ENCODE data around the gene F2R.
"Not testable (repeated sequence)": the region's sequence is repeated elsewhere in the genome, so short reads cannot be mapped to it uniquely, and the experiment has no call there.

Gene F2R

GRCh38 chr5:76715736-76716455 is at the start of gene F2R:
Gene F2R (plus strand): TSS chr5:76716126. CDS start chr5:76716308, 182 bp downstream.
- no peaks in the 10 kb centered on the region for H3K9me3 Mint-ChIP-seq
- peak within 1 kb of the TSS; percentile 86 for H3K4me3 Mint-ChIP-seq
- H3K27ac Mint-ChIP-seq = peak within 1 kb of the TSS; percentile 92
- H3K36me3 Mint-ChIP-seq = peaks cover 28% of the 10 kb centered on the region
- peaks cover 56% of the 10 kb centered on the region for H3K4me1 Mint-ChIP-seq
- DNase-seq (ENCODE audit: low spot score in 2 of 2) (peak; percentile 50 to 79), ATAC-seq (peak; percentile 82)

- no peak for DNase-seq (ENCODE audit: low spot score in 2 of 2)
- no peaks in the 10 kb centered on the region for H3K4me1 Mint-ChIP-seq
- peak overlapping the region; percentile 83 for H3K27ac Mint-ChIP-seq
- no peak for ATAC-seq
- no peaks in the 10 kb centered on the region for H3K9me3 Mint-ChIP-seq
- no peak overlapping the region for H3K4me3 Mint-ChIP-seq
- peaks cover 90% of the 10 kb centered on the region for H3K36me3 Mint-ChIP-seq
These were observed 48.4 kb upstream of the F2R start for GRCh38 chr5:76667495-76667894.

- Mint-ChIP-seq H3K36me3 (peaks cover 95% of the 10 kb centered on the region), H3K9me3 (no peaks in the 10 kb centered on the region), H3K4me1 (no peaks in the 10 kb centered on the region), H3K4me3 (no peak overlapping the region), H3K27ac (no peak overlapping the region)
- DNase-seq (ENCODE audit: low spot score in 2 of 2) (no peak), ATAC-seq (no peak)
These were observed 46.7 kb upstream of the F2R start for GRCh38 chr5:76669245-76669644.

- H3K4me3 Mint-ChIP-seq = no peak overlapping the region
- no peaks in the 10 kb centered on the region for H3K9me3 Mint-ChIP-seq
- ATAC-seq (no peak), DNase-seq (ENCODE audit: low spot score in 2 of 2) (no peak)
- H3K36me3 Mint-ChIP-seq = peaks cover 96% of the 10 kb centered on the region
- H3K27ac Mint-ChIP-seq = peak overlapping the region; percentile 71
- H3K4me1 Mint-ChIP-seq = no peaks in the 10 kb centered on the region
These were observed 45.4 kb upstream of the F2R start for GRCh38 chr5:76670508-76670907.

- Mint-ChIP-seq H3K27ac (peak overlapping the region; percentile 73), H3K4me3 (no peak overlapping the region), H3K9me3 (no peaks in the 10 kb centered on the region), H3K4me1 (peaks cover 6% of the 10 kb centered on the region), H3K36me3 (peaks cover 96% of the 10 kb centered on the region)
- ATAC-seq (no peak), DNase-seq (ENCODE audit: low spot score in 2 of 2) (no peak)
These were observed 43.7 kb upstream of the F2R start for GRCh38 chr5:76672242-76672641.

- no peaks in the 10 kb centered on the region for H3K9me3 Mint-ChIP-seq
- H3K27ac Mint-ChIP-seq = no peak overlapping the region
- no peak overlapping the region for H3K4me3 Mint-ChIP-seq
- no peak for DNase-seq (ENCODE audit: low spot score in 2 of 2)
- peaks cover 97% of the 10 kb centered on the region for H3K36me3 Mint-ChIP-seq
- ATAC-seq = no peak
- H3K4me1 Mint-ChIP-seq = peaks cover 6% of the 10 kb centered on the region
These were observed 42.8 kb upstream of the F2R start for GRCh38 chr5:76673125-76673524.

- Mint-ChIP-seq H3K27ac (no peak overlapping the region), H3K9me3 (no peaks in the 10 kb centered on the region), H3K4me1 (peaks cover 11% of the 10 kb centered on the region), H3K36me3 (peaks cover 99% of the 10 kb centered on the region), H3K4me3 (no peak overlapping the region)
- no peak for ATAC-seq
- DNase-seq (ENCODE audit: low spot score in 2 of 2) = no peak
These were observed 41.4 kb upstream of the F2R start for GRCh38 chr5:76674330-76675066.

GRCh38 chr5:76675364-76675763 is 40.6 kb upstream of the F2R start:
- no peak for ATAC-seq

GRCh38 chr5:76677849-76678472 is 38.0 kb upstream of the F2R start:
- no peak for DNase-seq (ENCODE audit: low spot score in 2 of 2)
- Mint-ChIP-seq H3K27ac (no peak overlapping the region), H3K36me3 (peaks cover 95% of the 10 kb centered on the region), H3K9me3 (no peaks in the 10 kb centered on the region), H3K4me1 (peaks cover 32% of the 10 kb centered on the region), H3K4me3 (no peak overlapping the region)
- no peak for ATAC-seq

More at GRCh38 chr5:76675364-76675763, 40.6 kb upstream of the F2R start:
- Mint-ChIP-seq H3K27ac (no peak overlapping the region), H3K36me3 (peaks cover 99% of the 10 kb centered on the region), H3K4me1 (peaks cover 19% of the 10 kb centered on the region), H3K9me3 (no peaks in the 10 kb centered on the region), H3K4me3 (no peak overlapping the region)
- no peak for DNase-seq (ENCODE audit: low spot score in 2 of 2)

GRCh38 chr5:76679231-76679630 is 36.7 kb upstream of the F2R start:
- Mint-ChIP-seq H3K4me3 (no peak overlapping the region), H3K36me3 (peaks cover 95% of the 10 kb centered on the region), H3K27ac (no peak overlapping the region), H3K9me3 (no peaks in the 10 kb centered on the region), H3K4me1 (peaks cover 32% of the 10 kb centered on the region)
- DNase-seq (ENCODE audit: low spot score in 2 of 2) = no peak
- ATAC-seq = no peak

- not testable (repeated sequence) for H3K4me3 Mint-ChIP-seq; ATAC-seq; H3K27ac Mint-ChIP-seq; H3K9me3 Mint-ChIP-seq; DNase-seq (ENCODE audit: low spot score in 2 of 2)
- Mint-ChIP-seq H3K36me3 (peaks cover 95% of the 10 kb centered on the region), H3K4me1 (peaks cover 36% of the 10 kb centered on the region)
These were observed 35.1 kb upstream of the F2R start for GRCh38 chr5:76680826-76681225.

- H3K4me1 Mint-ChIP-seq = peaks cover 31% of the 10 kb centered on the region
- no peak for DNase-seq (ENCODE audit: low spot score in 2 of 2)
- no peaks in the 10 kb centered on the region for H3K9me3 Mint-ChIP-seq
- H3K4me3 Mint-ChIP-seq = no peak overlapping the region
- H3K36me3 Mint-ChIP-seq = peaks cover 95% of the 10 kb centered on the region
- no peak overlapping the region for H3K27ac Mint-ChIP-seq
- no peak for ATAC-seq
These were observed 34.6 kb upstream of the F2R start for GRCh38 chr5:76681287-76681686.

GRCh38 chr5:76682387-76682786 is 33.5 kb upstream of the F2R start:
- no peak for ATAC-seq
- no peak overlapping the region for H3K4me3 Mint-ChIP-seq
- no peak overlapping the region for H3K27ac Mint-ChIP-seq
- peaks cover 94% of the 10 kb centered on the region for H3K36me3 Mint-ChIP-seq
- no peak for DNase-seq (ENCODE audit: low spot score in 2 of 2)
- peaks cover 31% of the 10 kb centered on the region for H3K4me1 Mint-ChIP-seq
- H3K9me3 Mint-ChIP-seq = no peaks in the 10 kb centered on the region

GRCh38 chr5:76683816-76684731 is 31.9 kb upstream of the F2R start:
- no peak for ATAC-seq
- Mint-ChIP-seq H3K36me3 (peaks cover 95% of the 10 kb centered on the region), H3K4me1 (peaks cover 28% of the 10 kb centered on the region), H3K9me3 (no peaks in the 10 kb centered on the region), H3K27ac (peak overlapping the region; percentile 76), H3K4me3 (no peak overlapping the region)
- no peak for DNase-seq (ENCODE audit: low spot score in 2 of 2)
